Measurements from ENCODE around the gene UCN3. TPM values are rescaled to one million over a fixed set of nuclear protein-coding genes. Genes with fewer than 3 reads are reported as not detected.

Gene UCN3
- total RNA-seq, 6 experiments from 2014 or later: not detected

DNA sequence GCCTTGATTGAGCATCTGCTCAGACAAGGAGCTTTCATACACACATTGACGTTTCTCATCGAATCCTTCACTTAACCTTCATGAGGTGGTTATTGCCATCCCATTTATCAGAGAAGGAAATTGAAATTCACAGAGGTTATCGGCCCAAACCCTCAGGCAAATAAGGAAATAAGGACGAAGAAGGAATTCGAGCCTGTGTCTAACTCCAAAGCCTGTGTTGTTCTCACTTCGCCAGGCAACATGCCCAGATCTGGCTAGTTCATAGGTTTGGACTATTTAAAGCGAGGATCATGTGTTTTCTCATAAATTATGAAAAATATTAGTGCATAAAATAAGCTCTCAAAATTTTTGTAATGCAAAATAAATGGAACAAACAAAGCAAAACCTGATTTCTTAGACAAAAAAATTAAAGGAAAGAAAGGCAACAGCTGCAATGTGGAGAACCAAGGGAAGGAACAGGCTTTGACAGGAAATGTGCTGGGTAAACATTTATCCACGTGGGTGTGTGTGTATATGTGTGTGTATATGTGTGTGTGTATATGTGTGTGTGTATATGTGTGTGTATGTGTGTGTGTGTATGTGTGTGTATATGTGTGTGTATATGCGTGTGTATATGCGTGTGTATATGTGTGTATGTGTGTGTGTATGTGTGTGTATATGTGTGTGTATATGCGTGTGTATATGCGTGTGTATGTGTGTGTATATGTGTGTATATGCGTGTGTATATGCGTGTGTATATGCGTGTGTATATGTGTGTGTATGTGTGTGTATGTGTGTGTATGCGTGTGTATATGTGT, 4.8 kb downstream of the UCN3 start:
- WGBS (ENCODE audit: insufficient coverage, low coverage, low lambda C conversion rate, missing lambda C conversion rate): 81% methylated on average over 16 of the region's 16 CpGs

DNA sequence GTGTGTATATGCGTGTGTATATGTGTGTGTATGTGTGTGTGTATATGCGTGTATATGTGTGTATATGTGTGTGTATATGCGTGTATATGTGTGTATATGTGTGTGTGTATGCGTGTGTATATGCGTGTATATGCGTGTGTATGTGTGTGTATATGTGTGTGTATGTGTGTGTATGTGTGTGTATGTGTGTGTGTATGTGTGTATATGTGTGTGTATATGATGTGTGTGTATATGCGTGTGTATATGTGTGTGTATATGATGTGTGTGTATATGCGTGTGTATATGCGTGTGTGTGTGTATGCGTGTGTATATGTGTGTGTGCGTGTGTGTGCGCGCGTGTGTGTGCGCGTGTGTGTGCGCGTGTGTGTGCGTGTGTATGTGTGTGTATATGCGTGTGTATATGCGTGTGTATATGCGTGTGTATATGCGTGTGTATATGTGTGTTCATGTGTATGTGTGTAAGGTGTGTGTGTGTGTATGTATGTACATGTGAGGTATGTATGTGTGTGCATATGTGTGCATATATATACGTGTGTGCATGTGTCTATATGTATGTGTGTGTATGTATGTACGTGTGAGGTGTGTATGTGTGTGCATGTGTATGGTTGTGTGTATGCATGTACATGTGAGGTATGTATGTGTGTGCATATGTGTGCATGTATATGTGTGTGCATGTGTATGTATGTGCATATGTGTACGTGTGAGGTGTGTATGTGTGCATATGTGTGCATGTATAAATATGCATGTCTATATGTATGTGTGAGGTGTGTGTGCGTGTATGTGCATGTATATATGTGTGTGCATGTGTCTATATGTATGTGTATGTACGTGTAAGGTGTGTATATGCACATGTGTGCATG, 6.0 kb downstream of the UCN3 start:
- DNase-seq: no peak
- H3K27ac ChIP-seq: no peak overlapping the region
- intact Hi-C loops (cut with DNase I): no loop called here
- no peak for ATAC-seq
- H3K27me3 ChIP-seq: no peaks in the 10 kb centered on the region
- no peak overlapping the region for H3K4me3 ChIP-seq
- no peaks in the 10 kb centered on the region for H3K4me1 ChIP-seq
- no peaks in the 10 kb centered on the region for H3K9me3 ChIP-seq
- TF ChIP-seq, protein P1, sequence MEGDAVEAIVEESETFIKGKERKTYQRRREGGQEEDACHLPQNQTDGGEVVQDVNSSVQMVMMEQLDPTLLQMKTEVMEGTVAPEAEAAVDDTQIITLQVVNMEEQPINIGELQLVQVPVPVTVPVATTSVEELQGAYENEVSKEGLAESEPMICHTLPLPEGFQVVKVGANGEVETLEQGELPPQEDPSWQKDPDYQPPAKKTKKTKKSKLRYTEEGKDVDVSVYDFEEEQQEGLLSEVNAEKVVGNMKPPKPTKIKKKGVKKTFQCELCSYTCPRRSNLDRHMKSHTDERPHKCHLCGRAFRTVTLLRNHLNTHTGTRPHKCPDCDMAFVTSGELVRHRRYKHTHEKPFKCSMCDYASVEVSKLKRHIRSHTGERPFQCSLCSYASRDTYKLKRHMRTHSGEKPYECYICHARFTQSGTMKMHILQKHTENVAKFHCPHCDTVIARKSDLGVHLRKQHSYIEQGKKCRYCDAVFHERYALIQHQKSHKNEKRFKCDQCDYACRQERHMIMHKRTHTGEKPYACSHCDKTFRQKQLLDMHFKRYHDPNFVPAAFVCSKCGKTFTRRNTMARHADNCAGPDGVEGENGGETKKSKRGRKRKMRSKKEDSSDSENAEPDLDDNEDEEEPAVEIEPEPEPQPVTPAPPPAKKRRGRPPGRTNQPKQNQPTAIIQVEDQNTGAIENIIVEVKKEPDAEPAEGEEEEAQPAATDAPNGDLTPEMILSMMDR (IDR thresholded peaks at IDR 0.05): no peak
- no peak for TF ChIP-seq POLR2A (IDR thresholded peaks at IDR 0.05)
- 88% methylated on average over 28 of the region's 28 CpGs for WGBS (ENCODE audit: insufficient coverage, low coverage, low lambda C conversion rate, missing lambda C conversion rate)
- H3K36me3 ChIP-seq: no peaks in the 10 kb centered on the region

More for the DNA sequence above, 4.8 kb downstream of the UCN3 start:
- Histone ChIP-seq H3K36me3 (no peaks in the 10 kb centered on the region), H3K27ac (no peak overlapping the region), H3K4me1 (no peaks in the 10 kb centered on the region), H3K27me3 (no peaks in the 10 kb centered on the region), H3K9me3 (no peaks in the 10 kb centered on the region), H3K4me3 (no peak overlapping the region)
- ATAC-seq (no peak), DNase-seq (no peak)
- TF ChIP-seq, protein P1 (IDR thresholded peaks at IDR 0.05): no peak
- TF ChIP-seq POLR2A (IDR thresholded peaks at IDR 0.05): no peak
- intact Hi-C loops (cut with DNase I): no loop called here

DNA sequence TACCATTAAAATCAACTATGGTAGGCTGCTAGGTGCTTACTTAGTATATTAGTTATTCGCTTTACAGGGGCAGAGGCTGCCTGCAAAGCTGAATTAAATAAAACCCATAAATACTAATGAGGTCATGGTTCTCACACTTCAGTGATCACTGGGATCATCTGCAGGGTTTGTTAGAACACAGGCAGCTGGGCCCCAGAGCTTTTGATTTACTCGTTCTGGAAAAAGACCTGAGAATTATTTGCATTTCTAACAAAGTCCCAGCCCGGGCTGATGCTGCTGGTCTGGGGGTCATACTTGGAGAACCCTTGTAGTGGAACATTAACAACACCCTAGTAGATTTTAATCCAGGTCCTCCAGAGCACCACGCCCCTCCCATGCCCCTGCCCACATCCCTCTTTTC, 8.5 kb downstream of the UCN3 start:
- no peak overlapping the region for H3K27ac ChIP-seq
- DNase-seq (no peak), ATAC-seq (no peak)
- H3K4me1 ChIP-seq: no peaks in the 10 kb centered on the region
- no peaks in the 10 kb centered on the region for H3K27me3 ChIP-seq
- no peak for TF ChIP-seq POLR2A (IDR thresholded peaks at IDR 0.05)
- TF ChIP-seq, protein P1 (IDR thresholded peaks at IDR 0.05): no peak
- H3K36me3 ChIP-seq: no peaks in the 10 kb centered on the region
- no peak overlapping the region for H3K4me3 ChIP-seq
- no peaks in the 10 kb centered on the region for H3K9me3 ChIP-seq
- intact Hi-C loops (cut with DNase I): no loop called here
- WGBS (ENCODE audit: insufficient coverage, low coverage, low lambda C conversion rate, missing lambda C conversion rate): 40% methylated on average over 1 of the region's 4 CpGs

DNA sequence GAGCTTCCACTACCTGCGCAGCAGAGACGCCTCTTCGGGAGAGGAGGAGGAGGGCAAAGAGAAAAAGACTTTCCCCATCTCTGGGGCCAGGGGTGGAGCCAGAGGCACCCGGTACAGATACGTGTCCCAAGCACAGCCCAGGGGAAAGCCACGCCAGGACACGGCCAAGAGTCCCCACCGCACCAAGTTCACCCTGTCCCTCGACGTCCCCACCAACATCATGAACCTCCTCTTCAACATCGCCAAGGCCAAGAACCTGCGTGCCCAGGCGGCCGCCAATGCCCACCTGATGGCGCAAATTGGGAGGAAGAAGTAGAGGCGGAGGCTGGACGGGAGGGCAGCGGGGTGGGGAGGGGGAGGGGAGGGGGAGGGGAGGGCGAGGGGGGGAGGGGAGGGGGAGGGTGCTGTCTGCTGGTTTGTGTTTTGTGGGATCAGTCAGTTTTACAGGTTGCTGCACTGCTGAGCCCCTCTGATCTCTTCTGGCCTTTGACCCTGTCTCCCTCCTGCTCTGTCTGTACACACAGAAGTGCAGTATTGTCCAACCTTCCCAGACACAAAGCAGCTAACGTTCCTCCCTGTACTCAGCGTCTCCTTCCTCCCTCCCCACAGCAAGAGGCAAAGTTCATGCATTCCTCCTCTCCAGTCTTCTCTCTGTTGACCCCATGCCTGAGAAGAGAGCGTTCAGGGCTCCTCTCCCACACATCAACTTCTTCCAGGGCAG, 9.3 kb downstream of the UCN3 start:
- WGBS (ENCODE audit: insufficient coverage, low coverage, low lambda C conversion rate, missing lambda C conversion rate): 61% methylated on average over 4 of the region's 22 CpGs
- Histone ChIP-seq H3K27me3 (no peaks in the 10 kb centered on the region), H3K27ac (no peak overlapping the region), H3K4me3 (no peak overlapping the region), H3K4me1 (no peaks in the 10 kb centered on the region), H3K36me3 (no peaks in the 10 kb centered on the region), H3K9me3 (no peaks in the 10 kb centered on the region)
- intact Hi-C loops (cut with DNase I): no loop called here
- DNase-seq: no peak
- no peak for ATAC-seq
- TF ChIP-seq, protein P1 (IDR thresholded peaks at IDR 0.05): no peak
- TF ChIP-seq POLR2A (IDR thresholded peaks at IDR 0.05): no peak

All from right lobe of liver (tissue), 6 donors.